NCI-H2081 (cell line): Measurements from ENCODE around the gene CAPZB.
A peak's percentile ranks its signal among the peaks of the same experiment; 100 is the strongest.

Experiments
- DNase-seq, 2 experiments: peaks; one replicate each; lab custom pipeline; 2025; lab: John Stamatoyannopoulos, UW

The CAPZB gene

GRCh38 chr1:19327736-19328135 is 157.6 kb downstream of the CAPZB start:
- DNase-seq = no peak

GRCh38 chr1:19327301-19327700 is 158.0 kb downstream of the CAPZB start:
- DNase-seq = no peak

GRCh38 chr1:19326748-19327065 is 158.6 kb downstream of the CAPZB start:
- DNase-seq = no peak

- no peak for DNase-seq
Measured at GRCh38 chr1:19325958-19326747, 159.2 kb downstream of the CAPZB start.

- DNase-seq = no peak
Measured at GRCh38 chr1:19325368-19325957, 159.9 kb downstream of the CAPZB start.

- DNase-seq = no peak
Measured at GRCh38 chr1:19324665-19324990, 160.7 kb downstream of the CAPZB start.

- no peak for DNase-seq
Measured at GRCh38 chr1:19323987-19324664, 161.2 kb downstream of the CAPZB start.

GRCh38 chr1:19322481-19322880 is 162.9 kb downstream of the CAPZB start:
- no peak for DNase-seq

- DNase-seq = no peak
Measured at GRCh38 chr1:19321071-19321470, 164.3 kb downstream of the CAPZB start.

- DNase-seq = no peak
Measured at GRCh38 chr1:19319196-19319595, 166.1 kb downstream of the CAPZB start.

GRCh38 chr1:19317126-19317910 is 168.0 kb downstream of the CAPZB start:
- no peak for DNase-seq

- DNase-seq = no peak
Measured at GRCh38 chr1:19315378-19316198, 169.8 kb downstream of the CAPZB start.

- DNase-seq = no peak
Measured at GRCh38 chr1:19313961-19314882, 171.1 kb downstream of the CAPZB start.

GRCh38 chr1:19313636-19313959 is 171.7 kb downstream of the CAPZB start:
- DNase-seq = no peak

GRCh38 chr1:19312782-19313635 is 172.3 kb downstream of the CAPZB start:
- no peak for DNase-seq

GRCh38 chr1:19311931-19312781 is 173.2 kb downstream of the CAPZB start, which contains the start of the genes AKR7A2 and SLC66A1:
TSS of gene AKR7A2 (minus strand) at chr1:19312144. CDS start at chr1:19312124, 20 bp downstream.
TSS of gene SLC66A1 (plus strand) at chr1:19312326. CDS start at chr1:19317678, 5,352 bp downstream.
- DNase-seq = peak; percentile 82 to 87

GRCh38 chr1:19311503-19311930 is 173.8 kb downstream of the CAPZB start:
- peak in 1 of 2 experiments; percentile 22 for DNase-seq

- DNase-seq = peak in 1 of 2 experiments; percentile 22
Measured at GRCh38 chr1:19310720-19311502, 174.4 kb downstream of the CAPZB start.
